Measurements from ENCODE around the gene LRIG1. TPM values are rescaled to one million over a fixed set of nuclear protein-coding genes. Genes with fewer than 3 reads are reported as not detected.

The LRIG1 gene
- total and polyA plus RNA-seq, 9 of the 15 experiments (the other 6 are each of a cell fraction or from before 2014, with no cell fraction given), result 0.05 to 0.38 (median 0.13) TPM; not detected in 3

DNA sequence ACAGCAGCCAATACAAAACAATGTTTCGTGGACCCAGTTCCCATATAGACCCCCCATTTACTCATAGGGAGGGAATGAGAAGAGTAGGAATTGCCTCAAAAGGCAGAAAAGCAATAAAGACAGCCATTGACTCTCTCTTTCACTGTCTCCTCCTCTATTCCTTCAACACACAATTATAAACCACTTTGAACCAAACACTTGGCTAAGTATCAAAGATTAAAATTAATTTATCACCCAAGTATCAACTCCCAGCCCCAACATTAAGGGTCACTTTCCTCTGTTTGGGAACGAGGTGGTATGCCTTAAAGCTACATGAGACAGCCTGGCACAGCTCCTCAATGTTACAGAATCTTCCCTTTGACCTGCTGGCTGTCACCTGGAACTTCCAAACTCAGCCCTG is 16.4 kb upstream of the LRIG1 start:
- FAIRE-seq, result no peak
- H4K20me1 ChIP-seq (replicated peaks; ENCODE audit: control insufficient read depth, insufficient read depth, low read length), result no peaks in the 10 kb centered on the region; the same call in 1 of the 2 replicates
- H3K4me2 ChIP-seq (ENCODE audit: insufficient read depth, low read length), result no peak overlapping the region
- ChIA-PET POLR2A (interaction anchor here (0.9 kb wide), 1 partner anchor 16 kb away, joined by 3 read pairs; no protein-coding TSS in a partner anchor), CTCF (ENCODE audit: low intra/inter-chr PET ratio) (no interaction called here)
- H3K9me1 ChIP-seq (ENCODE audit: control insufficient read depth, insufficient read depth, low read length), result no peaks in the 10 kb centered on the region
- no peak overlapping the region for H3K27ac ChIP-seq (ENCODE audit: extremely low read depth, low read depth, low read length)
- no peak overlapping the region for H3K4me3 ChIP-seq
- no peak for DNase-seq (ENCODE audit: extremely low read depth in 1 of 4, low spot score in 3 of 4)
- H3K27me3 ChIP-seq (ENCODE audit: control insufficient read depth in 2 of 2, insufficient read depth in 2 of 2, low read length in 2 of 2), result no peaks in the 10 kb centered on the region
- H3K36me3 ChIP-seq (ENCODE audit: control insufficient read depth, insufficient read depth, low read length), result no peaks in the 10 kb centered on the region
- intact Hi-C loops (cut with micrococcal nuclease) (no loop called here), in situ Hi-C loops (cut with MboI) (no loop called here)
- BruUV-seq (replicated peaks), result no TSS peak
- no peaks in the 10 kb centered on the region for H3K79me2 ChIP-seq (ENCODE audit: control insufficient read depth, insufficient read depth, low read length)
- H3K4me1 ChIP-seq (replicated peaks in 1 of 2; ENCODE audit: control insufficient read depth in 2 of 2, insufficient read depth in 2 of 2, low read length in 2 of 2), result no peaks in the 10 kb centered on the region
- no peaks in the 10 kb centered on the region for H3K9me3 ChIP-seq (replicated peaks; ENCODE audit: control insufficient read depth, insufficient read depth, low read depth, low read length)
- WGBS (ENCODE audit: insufficient coverage, low coverage, missing lambda C conversion rate), result 0% methylated on average over 2 of the region's 2 CpGs
- TF ChIP-seq NELFE (IDR thresholded peaks at IDR 0.05; ENCODE audit: insufficient read depth, insufficient read length) (no peak), POLR2A (conservative IDR thresholded peaks at IDR 0.05) (no peak), ZNF274 (IDR thresholded peaks at IDR 0.05; ENCODE audit: borderline replicate concordance, low read depth, low read length) (no peak), PRPF4 (IDR thresholded peaks at IDR 0.05; ENCODE audit: insufficient read depth, low read depth, low read length, poor library complexity, severe bottlenecking) (no peak)
- TF ChIP-seq, protein P1, sequence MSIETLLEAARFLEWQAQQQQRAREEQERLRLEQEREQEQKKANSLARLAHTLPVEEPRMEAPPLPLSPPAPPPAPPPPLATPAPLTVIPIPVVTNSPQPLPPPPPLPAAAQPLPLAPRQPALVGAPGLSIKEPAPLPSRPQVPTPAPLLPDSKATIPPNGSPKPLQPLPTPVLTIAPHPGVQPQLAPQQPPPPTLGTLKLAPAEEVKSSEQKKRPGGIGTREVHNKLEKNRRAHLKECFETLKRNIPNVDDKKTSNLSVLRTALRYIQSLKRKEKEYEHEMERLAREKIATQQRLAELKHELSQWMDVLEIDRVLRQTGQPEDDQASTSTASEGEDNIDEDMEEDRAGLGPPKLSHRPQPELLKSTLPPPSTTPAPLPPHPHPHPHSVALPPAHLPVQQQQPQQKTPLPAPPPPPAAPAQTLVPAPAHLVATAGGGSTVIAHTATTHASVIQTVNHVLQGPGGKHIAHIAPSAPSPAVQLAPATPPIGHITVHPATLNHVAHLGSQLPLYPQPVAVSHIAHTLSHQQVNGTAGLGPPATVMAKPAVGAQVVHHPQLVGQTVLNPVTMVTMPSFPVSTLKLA (conservative IDR thresholded peaks at IDR 0.05), result no peak
- H3K9ac ChIP-seq (ENCODE audit: insufficient read depth in 1 of 2, low read depth in 2 of 2, low read length in 2 of 2), result no peak overlapping the region
- ATAC-seq, result no peak
- no peak overlapping the region for H2AFZ ChIP-seq (ENCODE audit: low read depth, low read length)
